Chondrocyte (in vitro differentiated cells): ENCODE results near the gene ADGRL3. TPM values are rescaled to one million over a fixed set of nuclear protein-coding genes. Genes with fewer than 3 reads are reported as not detected.

Source experiments
- DNase-seq: peaks from one replicate; pipeline ENCODE4 v3.0.0; 2021; ENCODE audit warnings: mixed read lengths, low spot score
- H3K27ac Mint-ChIP-seq: one replicate; pipeline ENCODE4 v1.8.0; 2021; ENCODE audit warnings: mild to moderate bottlenecking, moderate library complexity, mixed read lengths; ENCODE audit not compliant: unreplicated experiment
- H3K27me3 Mint-ChIP-seq: 2 replicates; pipeline ENCODE4 v1.8.0; 2021; ENCODE audit warnings: low read depth, mixed read lengths
- H3K36me3 Mint-ChIP-seq: 2 replicates; pipeline ENCODE4 v1.8.0; 2021; ENCODE audit warnings: low read depth, mixed read lengths
- H3K4me1 Mint-ChIP-seq: 2 replicates; pipeline ENCODE4 v1.8.0; 2021; ENCODE audit warnings: low read depth, mild to moderate bottlenecking, mixed read lengths
- H3K4me3 Mint-ChIP-seq: one replicate; pipeline ENCODE4 v1.8.0; 2021; ENCODE audit warnings: mild to moderate bottlenecking, moderate library complexity, mixed read lengths; ENCODE audit not compliant: unreplicated experiment
- H3K9me3 Mint-ChIP-seq: 2 replicates; pipeline ENCODE4 v1.8.0; 2021; ENCODE audit warnings: low read depth, mixed read lengths
- total RNA-seq: library from RNA; stranded (reverse); gene quantifications from 3 replicates; pipeline ENCODE4 v1.2.1, GENCODE V29; 2021
- TF ChIP-seq, protein P1 (sequence below): fragments of 200-600 bp; sonication (generic); IDR thresholded peaks from 2 replicates; pipeline ENCODE4 v1.5.0; 2021; ENCODE audit warnings: antibody characterized with exemption, mild to moderate bottlenecking, moderate library complexity

The ADGRL3 gene
- total RNA-seq, 1 donor from 2014 or later: 11.6 TPM

DNA sequence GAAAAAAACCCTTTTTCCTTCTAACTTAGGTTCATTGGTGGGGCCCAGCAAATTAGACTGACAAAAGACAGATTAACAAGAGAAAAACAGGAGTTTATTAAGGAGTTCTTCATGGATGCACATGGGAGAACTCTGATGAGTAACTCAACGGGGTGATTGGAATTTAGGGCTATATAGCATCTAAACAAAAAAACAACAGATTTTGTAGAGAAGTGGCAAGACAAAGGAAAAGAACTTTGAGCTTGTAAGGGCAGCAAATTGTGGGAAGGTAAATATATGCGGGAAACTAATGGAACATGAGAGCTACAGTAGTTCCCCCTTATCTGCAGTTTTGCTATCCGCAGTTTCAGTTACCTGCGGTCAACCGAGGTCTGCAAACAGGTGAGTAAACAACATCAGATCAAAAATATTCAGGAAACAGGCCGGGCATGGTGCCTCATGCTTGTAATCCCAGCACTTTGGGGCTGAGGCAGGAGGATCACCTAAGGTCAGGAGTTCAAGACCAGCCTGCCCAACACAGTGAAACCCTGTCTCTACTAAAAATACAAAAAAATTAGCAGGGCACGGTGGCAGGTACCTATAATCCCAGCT, 573.6 kb downstream of the ADGRL3 start:
- no peaks in the 10 kb centered on the region for H3K36me3 Mint-ChIP-seq
- DNase-seq: no peak
- TF ChIP-seq, protein P1, sequence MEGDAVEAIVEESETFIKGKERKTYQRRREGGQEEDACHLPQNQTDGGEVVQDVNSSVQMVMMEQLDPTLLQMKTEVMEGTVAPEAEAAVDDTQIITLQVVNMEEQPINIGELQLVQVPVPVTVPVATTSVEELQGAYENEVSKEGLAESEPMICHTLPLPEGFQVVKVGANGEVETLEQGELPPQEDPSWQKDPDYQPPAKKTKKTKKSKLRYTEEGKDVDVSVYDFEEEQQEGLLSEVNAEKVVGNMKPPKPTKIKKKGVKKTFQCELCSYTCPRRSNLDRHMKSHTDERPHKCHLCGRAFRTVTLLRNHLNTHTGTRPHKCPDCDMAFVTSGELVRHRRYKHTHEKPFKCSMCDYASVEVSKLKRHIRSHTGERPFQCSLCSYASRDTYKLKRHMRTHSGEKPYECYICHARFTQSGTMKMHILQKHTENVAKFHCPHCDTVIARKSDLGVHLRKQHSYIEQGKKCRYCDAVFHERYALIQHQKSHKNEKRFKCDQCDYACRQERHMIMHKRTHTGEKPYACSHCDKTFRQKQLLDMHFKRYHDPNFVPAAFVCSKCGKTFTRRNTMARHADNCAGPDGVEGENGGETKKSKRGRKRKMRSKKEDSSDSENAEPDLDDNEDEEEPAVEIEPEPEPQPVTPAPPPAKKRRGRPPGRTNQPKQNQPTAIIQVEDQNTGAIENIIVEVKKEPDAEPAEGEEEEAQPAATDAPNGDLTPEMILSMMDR: no peak
- no peak overlapping the region for H3K4me3 Mint-ChIP-seq
- H3K27me3 Mint-ChIP-seq: no peaks in the 10 kb centered on the region
- H3K9me3 Mint-ChIP-seq: no peaks in the 10 kb centered on the region
- peaks cover 28% of the 10 kb centered on the region for H3K4me1 Mint-ChIP-seq
- H3K27ac Mint-ChIP-seq: no peak overlapping the region

DNA sequence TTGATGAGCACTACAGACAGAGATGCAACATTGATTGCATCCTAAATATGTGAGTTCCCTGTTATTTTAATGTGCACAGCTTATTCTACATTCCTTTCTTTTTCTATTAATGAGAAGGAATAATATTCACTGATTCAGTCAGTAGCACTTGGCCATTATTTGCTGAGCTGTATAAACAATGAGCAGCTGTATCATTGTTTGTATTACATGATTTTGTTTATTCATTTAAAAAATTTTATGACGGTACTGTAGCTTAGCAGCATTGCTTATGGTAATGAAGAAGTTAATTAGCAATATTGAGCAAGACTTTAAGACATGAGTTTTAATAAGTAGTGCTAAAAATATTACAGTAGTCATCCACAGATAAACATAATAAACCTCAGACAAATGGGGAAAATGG, 582.0 kb downstream of the ADGRL3 start:
- Mint-ChIP-seq H3K27me3 (no peaks in the 10 kb centered on the region), H3K9me3 (no peaks in the 10 kb centered on the region), H3K4me1 (peaks cover 6% of the 10 kb centered on the region), H3K36me3 (no peaks in the 10 kb centered on the region), H3K4me3 (no peak overlapping the region), H3K27ac (no peak overlapping the region)
- no peak for DNase-seq
- TF ChIP-seq, protein P1: no peak

- no peak for DNase-seq
- Mint-ChIP-seq H3K4me1 (peaks cover 4% of the 10 kb centered on the region), H3K27ac (no peak overlapping the region), H3K9me3 (no peaks in the 10 kb centered on the region), H3K36me3 (no peaks in the 10 kb centered on the region), H3K27me3 (no peaks in the 10 kb centered on the region), H3K4me3 (no peak overlapping the region)
- TF ChIP-seq, protein P1: no peak
Measured at GRCh38 chr4:61783050-61783449, 582.9 kb downstream of the ADGRL3 start.

GRCh38 chr4:61785761-61786160, 585.6 kb downstream of the ADGRL3 start:
- Mint-ChIP-seq H3K9me3 (peaks cover 3% of the 10 kb centered on the region), H3K27me3 (no peaks in the 10 kb centered on the region), H3K4me3 (no peak overlapping the region), H3K4me1 (peaks cover 7% of the 10 kb centered on the region), H3K27ac (no peak overlapping the region), H3K36me3 (no peaks in the 10 kb centered on the region)
- TF ChIP-seq, protein P1: no peak
- DNase-seq: no peak

- Mint-ChIP-seq H3K27ac (no peak overlapping the region), H3K9me3 (peaks cover 7% of the 10 kb centered on the region), H3K27me3 (no peaks in the 10 kb centered on the region), H3K36me3 (no peaks in the 10 kb centered on the region), H3K4me1 (peaks cover 7% of the 10 kb centered on the region), H3K4me3 (no peak overlapping the region)
- DNase-seq: no peak
- TF ChIP-seq, protein P1: no peak
Measured at GRCh38 chr4:61786211-61786610, 586.1 kb downstream of the ADGRL3 start.
